ENCODE measurements around the gene CLMN.

CLMN gene

GRCh38 chr14:95174184-95174792 is 145.4 kb downstream of the CLMN start:
- no peak for DNase-seq (ENCODE audit: low read depth in 1 of 2, low spot score in 1 of 2)

- DNase-seq (ENCODE audit: low read depth in 1 of 2, low spot score in 1 of 2), result no peak
Measured at GRCh38 chr14:95173518-95173917, 146.2 kb downstream of the CLMN start.

- no peak for DNase-seq (ENCODE audit: low read depth in 1 of 2, low spot score in 1 of 2)
Measured at GRCh38 chr14:95167177-95167576, 152.5 kb downstream of the CLMN start.

GRCh38 chr14:95165517-95165916 is 154.2 kb downstream of the CLMN start:
- no peak for DNase-seq (ENCODE audit: low read depth in 1 of 2, low spot score in 1 of 2)

GRCh38 chr14:95164506-95164905 is 155.2 kb downstream of the CLMN start:
- DNase-seq (ENCODE audit: low read depth in 1 of 2, low spot score in 1 of 2), result no peak

- DNase-seq (ENCODE audit: low read depth in 1 of 2, low spot score in 1 of 2), result no peak
Measured at GRCh38 chr14:95163666-95164065, 156.0 kb downstream of the CLMN start.

GRCh38 chr14:95163132-95163531 is 156.6 kb downstream of the CLMN start:
- DNase-seq (ENCODE audit: low read depth in 1 of 2, low spot score in 1 of 2), result no peak

GRCh38 chr14:95162641-95163040 is 157.1 kb downstream of the CLMN start:
- DNase-seq (ENCODE audit: low read depth in 1 of 2, low spot score in 1 of 2), result no peak

GRCh38 chr14:95157327-95158189 is 162.2 kb downstream of the CLMN start, which contains the start of gene DICER1:
Gene DICER1 (minus strand): TSS chr14:95157529. CDS start chr14:95133458, 24,071 bp downstream.
- DNase-seq (ENCODE audit: low read depth in 1 of 2, low spot score in 1 of 2), result peak; percentile 93 to 95

- DNase-seq (ENCODE audit: low read depth in 1 of 2, low spot score in 1 of 2), result no peak
Measured at GRCh38 chr14:95157048-95157326, 162.7 kb downstream of the CLMN start.

GRCh38 chr14:95156161-95157047 is 163.3 kb downstream of the CLMN start:
- peak; percentile 9 to 19 for DNase-seq (ENCODE audit: low read depth in 1 of 2, low spot score in 1 of 2)

GRCh38 chr14:95155045-95155444 is 164.7 kb downstream of the CLMN start:
- DNase-seq (ENCODE audit: low read depth in 1 of 2, low spot score in 1 of 2), result no peak

- no peak for DNase-seq (ENCODE audit: low read depth in 1 of 2, low spot score in 1 of 2)
Measured at GRCh38 chr14:95153866-95154265, 165.8 kb downstream of the CLMN start.

GRCh38 chr14:95151561-95151960 is 168.1 kb downstream of the CLMN start:
- no peak for DNase-seq (ENCODE audit: low read depth in 1 of 2, low spot score in 1 of 2)

GRCh38 chr14:95150910-95151309 is 168.8 kb downstream of the CLMN start:
- no peak for DNase-seq (ENCODE audit: low read depth in 1 of 2, low spot score in 1 of 2)

GRCh38 chr14:95149441-95149840 is 170.3 kb downstream of the CLMN start:
- no peak for DNase-seq (ENCODE audit: low read depth in 1 of 2, low spot score in 1 of 2)

GRCh38 chr14:95147597-95147996 is 172.1 kb downstream of the CLMN start:
- DNase-seq (ENCODE audit: low read depth in 1 of 2, low spot score in 1 of 2), result no peak

GRCh38 chr14:95146079-95146771 is 173.5 kb downstream of the CLMN start:
- no peak for DNase-seq (ENCODE audit: low read depth in 1 of 2, low spot score in 1 of 2)

GRCh38 chr14:95144849-95145248 is 174.9 kb downstream of the CLMN start:
- no peak for DNase-seq (ENCODE audit: low read depth in 1 of 2, low spot score in 1 of 2)

- no peak for DNase-seq (ENCODE audit: low read depth in 1 of 2, low spot score in 1 of 2)
Measured at GRCh38 chr14:95143808-95144620, 175.7 kb downstream of the CLMN start.

All from activated CD4-positive, alpha-beta T cell treated with anti-CD3 and anti-CD28 coated beads, Interleukin-2, amount 50 U/mL, for 24 hours (primary cell).